NT2/D1 (cell line): Measurements from ENCODE around the gene MED25.
A peak's percentile ranks its signal among the peaks of the same experiment; 100 is the strongest.

Source experiments
- DNase-seq: peaks from one replicate; pipeline ENCODE4 v3.0.0-alpha.2; 2011; ENCODE audit warnings: low read depth, low spot score
- H3K27me3 ChIP-seq: 2 replicates; pipeline ENCODE4 v1.6.0; 2011; ENCODE audit warnings: mild to moderate bottlenecking; ENCODE audit not compliant: insufficient read length, insufficient read depth
- H3K36me3 ChIP-seq: 2 replicates; pipeline ENCODE4 v1.6.1; 2011; ENCODE audit warnings: mild to moderate bottlenecking, low read length, mixed read lengths; ENCODE audit not compliant: insufficient read depth, insufficient read length
- H3K4me1 ChIP-seq: 2 replicates; pipeline ENCODE4 v1.5.1; 2011; ENCODE audit not compliant: insufficient read depth, insufficient read length
- H3K4me3 ChIP-seq: 2 replicates; pipeline ENCODE4 v1.5.1; 2011; ENCODE audit warnings: low read depth; ENCODE audit not compliant: insufficient read length
- H3K9ac ChIP-seq: 2 replicates; pipeline ENCODE4 v1.6.0; 2011; ENCODE audit warnings: low read depth; ENCODE audit not compliant: insufficient read length
- H3K9me3 ChIP-seq: 2 replicates; pipeline ENCODE4 v1.5.1; 2011; ENCODE audit warnings: mild to moderate bottlenecking, low read length; ENCODE audit not compliant: insufficient read depth
- SUZ12 ChIP-seq: IDR thresholded peaks from 2 replicates; pipeline ENCODE4 v1.6.1; 2011; ENCODE audit not compliant: insufficient read length, insufficient read depth; ENCODE audit errors: extremely low read depth
- YY1 ChIP-seq: IDR thresholded peaks from 2 replicates; pipeline ENCODE4 v1.6.1; 2011; ENCODE audit not compliant: insufficient read length, insufficient read depth
- ZNF274 ChIP-seq: IDR thresholded peaks from 2 replicates; pipeline ENCODE4 v1.6.1; 2011; ENCODE audit warnings: mild to moderate bottlenecking, low read depth, low read length

MED25 gene

GRCh38 chr19:49788857-49789256 lies 29.2 kb upstream of the MED25 start:
- no peak overlapping the region for H3K4me3 ChIP-seq
- no peak overlapping the region for H3K9ac ChIP-seq
- DNase-seq = no peak
- H3K4me1 ChIP-seq = peaks cover 5% of the 10 kb centered on the region
- H3K9me3 ChIP-seq = no peaks in the 10 kb centered on the region
- H3K36me3 ChIP-seq = peaks cover 59% of the 10 kb centered on the region
- no peaks in the 10 kb centered on the region for H3K27me3 ChIP-seq
- TF ChIP-seq ZNF274 (no peak), YY1 (no peak), SUZ12 (no peak)

GRCh38 chr19:49790866-49791265 lies 27.2 kb upstream of the MED25 start:
- Histone ChIP-seq H3K4me3 (no peak overlapping the region), H3K9ac (no peak overlapping the region), H3K4me1 (peaks cover 5% of the 10 kb centered on the region), H3K36me3 (peaks cover 66% of the 10 kb centered on the region), H3K9me3 (no peaks in the 10 kb centered on the region), H3K27me3 (no peaks in the 10 kb centered on the region)
- DNase-seq = no peak
- TF ChIP-seq SUZ12 (no peak), ZNF274 (no peak), YY1 (no peak)

GRCh38 chr19:49791776-49792445 lies 26.2 kb upstream of the MED25 start:
- Histone ChIP-seq H3K4me1 (peaks cover 5% of the 10 kb centered on the region), H3K4me3 (peak overlapping the region; percentile 4), H3K9ac (no peak overlapping the region), H3K9me3 (no peaks in the 10 kb centered on the region), H3K36me3 (peaks cover 77% of the 10 kb centered on the region), H3K27me3 (no peaks in the 10 kb centered on the region)
- no peak for TF ChIP-seq SUZ12
- DNase-seq = no peak

GRCh38 chr19:49792829-49793560 lies 25.1 kb upstream of the MED25 start:
- Histone ChIP-seq H3K4me3 (no peak overlapping the region), H3K36me3 (peaks cover 79% of the 10 kb centered on the region), H3K4me1 (peaks cover 5% of the 10 kb centered on the region), H3K9ac (peak overlapping the region; percentile 56), H3K9me3 (no peaks in the 10 kb centered on the region), H3K27me3 (no peaks in the 10 kb centered on the region)
- DNase-seq = no peak
- TF ChIP-seq YY1 = no peak
- no peak for TF ChIP-seq SUZ12
- no peak for TF ChIP-seq ZNF274

GRCh38 chr19:49793561-49793840 lies 24.6 kb upstream of the MED25 start:
- Histone ChIP-seq H3K27me3 (no peaks in the 10 kb centered on the region), H3K4me3 (no peak overlapping the region), H3K36me3 (peaks cover 79% of the 10 kb centered on the region), H3K4me1 (peaks cover 5% of the 10 kb centered on the region), H3K9me3 (no peaks in the 10 kb centered on the region), H3K9ac (peak overlapping the region; percentile 56)
- no peak for TF ChIP-seq YY1
- TF ChIP-seq SUZ12 = no peak
- no peak for TF ChIP-seq ZNF274
- DNase-seq = no peak

GRCh38 chr19:49795615-49796014 lies 22.5 kb upstream of the MED25 start:
- H3K36me3 ChIP-seq = peaks cover 89% of the 10 kb centered on the region

GRCh38 chr19:49798574-49798973 lies 19.5 kb upstream of the MED25 start:
- no peaks in the 10 kb centered on the region for H3K9me3 ChIP-seq
- H3K4me1 ChIP-seq = peaks cover 9% of the 10 kb centered on the region
- TF ChIP-seq YY1 (no peak), SUZ12 (no peak), ZNF274 (no peak)
- DNase-seq = no peak
- H3K9ac ChIP-seq = no peak overlapping the region
- peaks cover 90% of the 10 kb centered on the region for H3K36me3 ChIP-seq
- no peaks in the 10 kb centered on the region for H3K27me3 ChIP-seq
- H3K4me3 ChIP-seq = no peak overlapping the region

More at GRCh38 chr19:49795615-49796014, 22.5 kb upstream of the MED25 start:
- DNase-seq = no peak
- Histone ChIP-seq H3K9ac (no peak overlapping the region), H3K9me3 (no peaks in the 10 kb centered on the region), H3K27me3 (no peaks in the 10 kb centered on the region), H3K4me1 (peaks cover 5% of the 10 kb centered on the region), H3K4me3 (no peak overlapping the region)
- TF ChIP-seq ZNF274 (no peak), YY1 (no peak)
